Ascending aorta (tissue), 2 donors: ENCODE data around the gene GH2. TPM values are rescaled to one million over a fixed set of nuclear protein-coding genes. Genes with fewer than 3 reads are reported as not detected.
A peak's percentile ranks its signal among the peaks of the same experiment; 100 is the strongest.
"Not testable (repeated sequence)": the region's sequence is repeated elsewhere in the genome, so short reads cannot be mapped to it uniquely, and the experiment has no call there.

ENCODE experiments used
- DNase-seq, 2 donors: peaks; one replicate each; pipeline ENCODE4 v3.0.0-alpha.2; 2019; ENCODE audit warnings: low spot score in 2 of 2
- H3K27ac ChIP-seq, 2 donors: fragments of 200-600 bp; sonication (generic); one replicate each; pipeline ENCODE4 v1.5.1; 2016 to 2017; ENCODE audit warnings: mild to moderate bottlenecking in 1 of 2
- H3K27me3 ChIP-seq: fragments of 200-600 bp; sonication (generic); one replicate; pipeline ENCODE4 v1.5.1; 2017
- H3K36me3 ChIP-seq, 2 donors: fragments of 200-600 bp; sonication (generic); one replicate each; pipeline ENCODE4 v1.5.1; 2016
- H3K4me1 ChIP-seq, 2 donors: fragments of 200-600 bp; sonication (generic); one replicate each; pipeline ENCODE4 v1.5.1; 2016 to 2017; ENCODE audit warnings: mild to moderate bottlenecking in 1 of 2
- H3K4me3 ChIP-seq, 2 donors: fragments of 200-600 bp; sonication (generic); one replicate each; pipeline ENCODE4 v1.5.1; 2016 to 2017; ENCODE audit warnings: mild to moderate bottlenecking in 1 of 2
- H3K9me3 ChIP-seq, 2 donors: fragments of 200-600 bp; sonication (generic); one replicate each; pipeline ENCODE4 v1.5.1; 2016
- CTCF ChIP-seq, 3 experiments: fragments of 200-600 bp in 2 of 3; fragments of 450-650 bp in 1 of 3; sonication (generic) in 2 of 3; IDR thresholded peaks; one replicate each; pipeline ENCODE4 v1.5.1; 2016 to 2019; ENCODE audit warnings: antibody characterized with exemption in 3 of 3, mild to moderate bottlenecking in 1 of 3, moderate library complexity in 1 of 3
- intact Hi-C: fragments of 100-400 bp; cut with DNase I; formaldehyde crosslinking; loops from one replicate; pipeline ENCODE4 v1.15.1; 2023
- total RNA-seq: library from RNA; depleted of rRNA; stranded (reverse); fragments of >200 nt; gene quantifications from one replicate; pipeline ENCODE4 v1.1.0, GENCODE V29; 2016

GH2 gene
- total RNA-seq, 1 donor from 2014 or later, result not detected

DNA sequence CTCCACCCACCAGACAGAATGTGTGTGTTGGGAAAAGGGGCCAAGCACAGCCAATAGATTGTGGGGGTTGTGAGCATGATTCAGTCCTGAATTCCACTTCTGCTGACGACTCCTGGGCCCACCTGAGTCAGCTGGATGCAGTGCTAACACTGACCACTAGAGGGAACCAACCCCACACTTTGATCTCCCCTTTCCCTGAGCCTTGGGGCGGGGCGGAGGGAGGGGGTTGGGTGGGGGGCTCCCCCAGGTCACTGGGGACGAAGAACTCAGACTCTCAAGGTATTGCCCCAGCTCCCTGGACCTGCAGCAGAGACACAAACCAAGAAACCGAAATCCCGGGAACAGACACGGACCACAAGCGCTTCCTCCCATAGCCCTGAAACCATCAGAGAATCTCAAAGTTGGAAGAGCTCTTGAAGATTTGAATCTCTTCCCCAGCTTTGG lies 29.9 kb upstream of the GH2 start:
- intact Hi-C loops, result no loop called here
- peak in 1 of 2 donors; percentile 64 for DNase-seq
- Histone ChIP-seq H3K27ac (no peak overlapping the region), H3K9me3 (no peaks in the 10 kb centered on the region), H3K27me3 (no peaks in the 10 kb centered on the region), H3K36me3 (no peaks in the 10 kb centered on the region), H3K4me3 (no peak overlapping the region), H3K4me1 (no peaks in the 10 kb centered on the region)
- TF ChIP-seq CTCF (IDR thresholded peaks at IDR 0.05), result peak; percentile 40 to 94 (median 91)

DNA sequence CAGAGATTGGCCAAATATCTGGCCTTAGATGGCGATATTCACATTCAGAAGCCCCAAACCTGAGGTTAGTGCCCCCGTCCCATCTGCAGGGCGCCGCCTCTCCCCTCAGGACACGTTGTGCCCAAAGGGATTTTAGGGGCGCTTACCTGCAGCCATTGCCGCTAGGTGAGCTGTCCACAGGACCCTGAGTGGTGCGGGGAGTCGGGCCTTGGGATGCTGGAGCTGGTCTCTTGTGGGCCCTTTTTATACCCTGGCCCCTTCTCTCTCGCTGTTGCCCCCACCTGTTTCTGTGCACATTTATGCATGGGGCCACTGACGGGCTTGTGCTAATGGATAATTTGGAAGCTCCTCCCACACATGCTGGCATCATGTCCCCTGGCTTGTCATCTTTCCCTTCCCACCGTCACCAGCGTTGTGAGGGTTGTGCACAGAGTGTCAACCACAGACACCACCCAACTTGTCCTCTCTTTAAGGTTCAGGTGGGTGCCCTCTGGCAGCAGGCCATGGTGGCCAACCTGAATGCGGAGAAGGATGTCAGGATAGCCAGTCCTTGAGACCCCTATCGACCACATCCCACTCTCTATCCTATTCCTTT lies 29.4 kb upstream of the GH2 start, which contains the start of gene CSHL1:
CSHL1 (minus strand) TSS at position 218 of the 595 bp plus-strand sequence; CDS start at position 156, 62 bp downstream.
- DNase-seq, result peak in 1 of 2 donors; percentile 61
- H3K9me3 ChIP-seq, result no peaks in the 10 kb centered on the region

GRCh38 chr17:63910096-63910495 lies 28.4 kb upstream of the GH2 start:
- Histone ChIP-seq H3K27ac (no peak overlapping the region), H3K36me3 (no peaks in the 10 kb centered on the region), H3K4me3 (no peak overlapping the region), H3K9me3 (no peaks in the 10 kb centered on the region), H3K27me3 (no peaks in the 10 kb centered on the region), H3K4me1 (no peaks in the 10 kb centered on the region)
- intact Hi-C loops, result no loop called here
- peak in 1 of 2 donors; percentile 50 for DNase-seq
- no peak for TF ChIP-seq CTCF (IDR thresholded peaks at IDR 0.05)

More for the DNA sequence above, 29.4 kb upstream of the GH2 start, which contains the start of gene CSHL1:
- Histone ChIP-seq H3K36me3 (no peaks in the 10 kb centered on the region), H3K4me1 (no peaks in the 10 kb centered on the region), H3K4me3 (no peak within 1 kb of the TSS), H3K27me3 (no peaks in the 10 kb centered on the region), H3K27ac (no peak within 1 kb of the TSS)
- no peak for TF ChIP-seq CTCF (IDR thresholded peaks at IDR 0.05)
- intact Hi-C loops, result no loop called here

DNA sequence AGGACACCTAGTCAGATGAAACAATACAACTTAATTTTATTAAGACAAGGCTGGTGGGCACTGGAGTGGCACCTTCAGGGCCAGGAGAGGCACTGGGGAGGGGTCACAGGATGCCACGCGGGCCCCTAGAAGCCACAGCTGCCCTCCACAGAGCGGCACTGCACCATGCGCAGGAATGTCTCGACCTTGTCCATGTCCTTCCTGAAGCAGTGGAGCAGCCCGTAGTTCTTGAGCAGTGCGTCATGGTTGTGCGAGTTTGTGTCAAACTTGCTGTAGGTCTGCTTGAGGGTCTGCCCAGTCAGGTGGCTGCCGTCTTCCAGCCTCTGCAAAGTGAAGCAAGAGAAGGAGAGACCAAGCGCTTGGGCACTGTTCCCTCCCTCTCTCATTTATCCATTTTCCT lies 27.8 kb upstream of the GH2 start:
- DNase-seq, result peak in 1 of 2 donors; percentile 18
- H3K4me1 ChIP-seq, H3K27ac ChIP-seq, H3K36me3 ChIP-seq, intact Hi-C loops, H3K4me3 ChIP-seq, H3K27me3 ChIP-seq, H3K9me3 ChIP-seq: not testable (repeated sequence)

- H3K4me3 ChIP-seq, H3K4me1 ChIP-seq, intact Hi-C loops, H3K9me3 ChIP-seq, H3K27me3 ChIP-seq, H3K36me3 ChIP-seq, H3K27ac ChIP-seq: not testable (repeated sequence)
- peak in 1 of 2 donors; percentile 33 for DNase-seq
Measured at GRCh38 chr17:63907161-63907778, 25.5 kb upstream of the GH2 start.

DNA sequence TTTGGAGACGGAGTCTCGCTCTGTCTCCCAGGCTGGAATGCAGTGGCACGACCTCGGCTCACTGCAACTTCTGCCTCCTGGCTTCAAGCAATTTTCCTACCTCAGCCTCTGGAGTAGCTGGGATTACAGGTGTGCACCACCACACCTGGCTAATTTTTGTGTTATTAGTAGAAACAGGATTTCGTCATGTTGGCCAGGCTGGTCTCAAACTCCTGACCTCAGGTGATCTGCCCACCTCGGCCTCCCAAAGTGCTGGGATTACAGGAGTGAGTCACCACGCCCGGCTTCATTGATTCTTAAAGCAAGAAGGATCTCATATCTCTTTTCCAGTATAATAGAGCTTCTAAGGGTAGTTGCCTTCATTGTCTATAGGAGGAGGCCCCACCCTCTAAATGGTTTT lies 23.1 kb upstream of the GH2 start:
- H3K27ac ChIP-seq, H3K9me3 ChIP-seq, H3K4me1 ChIP-seq, H3K36me3 ChIP-seq, intact Hi-C loops, H3K4me3 ChIP-seq, H3K27me3 ChIP-seq: not testable (repeated sequence)
- DNase-seq, result peak in 1 of 2 donors; percentile 28

- H3K27me3 ChIP-seq, intact Hi-C loops, H3K36me3 ChIP-seq, DNase-seq, H3K27ac ChIP-seq, H3K4me1 ChIP-seq, H3K9me3 ChIP-seq, H3K4me3 ChIP-seq: not testable (repeated sequence)
- TF ChIP-seq CTCF (IDR thresholded peaks at IDR 0.05), result peak in 2 of 3 experiments; percentile 32 to 33
Measured at GRCh38 chr17:63903787-63904201, 22.1 kb upstream of the GH2 start.

- DNase-seq, H3K27me3 ChIP-seq, H3K9me3 ChIP-seq, H3K4me3 ChIP-seq, H3K36me3 ChIP-seq, H3K4me1 ChIP-seq, intact Hi-C loops, H3K27ac ChIP-seq: not testable (repeated sequence)
Measured at GRCh38 chr17:63901971-63902370, 20.2 kb upstream of the GH2 start.

DNA sequence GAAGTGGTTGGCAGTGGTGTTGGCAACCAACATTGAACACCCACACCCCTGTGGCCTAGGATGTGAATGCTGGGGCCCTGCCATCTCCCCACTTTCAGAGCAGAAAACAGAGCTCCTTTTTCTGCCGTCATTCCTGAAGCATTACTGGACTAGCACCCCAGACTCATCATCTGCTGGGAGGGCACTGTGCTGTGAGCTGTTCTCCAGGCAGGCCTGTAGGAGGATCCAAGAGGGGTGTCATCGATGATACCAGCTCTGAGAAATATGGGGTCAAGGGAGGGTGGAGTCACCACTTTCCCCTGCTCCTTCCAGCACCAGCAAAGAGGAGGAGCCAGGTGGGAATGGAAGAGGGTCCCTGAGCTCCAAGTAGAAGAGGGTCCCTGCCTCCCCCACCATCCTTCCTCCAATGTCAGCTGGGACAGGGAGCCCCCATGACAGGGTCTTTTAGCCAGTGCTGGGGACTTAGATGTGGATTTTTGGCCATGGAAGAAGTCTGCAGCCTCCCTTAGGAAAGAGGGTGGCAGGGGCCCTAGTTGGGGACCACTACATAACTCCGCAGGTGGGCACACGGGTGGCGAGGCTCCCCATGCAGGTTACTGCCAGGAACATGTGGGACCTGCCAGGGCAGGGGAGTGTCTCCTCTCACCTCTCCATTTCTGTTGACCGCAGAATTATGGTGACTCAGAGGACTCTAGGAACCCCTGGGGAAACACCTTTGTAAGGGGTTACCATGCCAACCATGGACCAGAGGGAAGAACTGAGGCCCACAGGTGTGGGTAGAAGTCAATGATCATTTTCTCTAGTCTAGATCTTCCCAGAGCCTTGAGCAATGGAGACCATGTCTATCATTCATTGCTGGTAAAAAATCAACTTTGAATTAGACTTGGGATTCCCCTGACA lies 17.4 kb upstream of the GH2 start:
- DNase-seq, H3K4me1 ChIP-seq, H3K36me3 ChIP-seq, H3K27ac ChIP-seq, intact Hi-C loops, H3K4me3 ChIP-seq, H3K9me3 ChIP-seq, H3K27me3 ChIP-seq: not testable (repeated sequence)
